Stimulated activated CD4-positive, alpha-beta T cell treated with anti-CD3 and anti-CD28 coated beads, TNF-alpha, amount 100 ng/mL, for 1 hour (primary cell): Measurements from ENCODE around the gene PARP2.

ENCODE experiments used
- DNase-seq, 3 donors: peaks; one replicate each; pipeline ENCODE4 v3.0.0-alpha.2; 2020; ENCODE audit warnings: low read depth in 3 of 3, low spot score in 1 of 3

The PARP2 gene

GRCh38 chr14:20397511-20397910 lies 54.1 kb downstream of the PARP2 start:
- no peak for DNase-seq

GRCh38 chr14:20400589-20400964 lies 57.1 kb downstream of the PARP2 start:
- no peak for DNase-seq

- no peak for DNase-seq
These were observed 57.6 kb downstream of the PARP2 start for GRCh38 chr14:20400965-20401593.

GRCh38 chr14:20403521-20403920 lies 60.1 kb downstream of the PARP2 start:
- no peak for DNase-seq
